NCI-H2029 (cell line): ENCODE measurements around the gene SPSB1.
"Not testable (repeated sequence)": the region's sequence is repeated elsewhere in the genome, so short reads cannot be mapped to it uniquely, and the experiment has no call there.

Experiments used
- DNase-seq: peaks from one replicate; lab custom pipeline; 2025; lab: John Stamatoyannopoulos, UW

Gene SPSB1

GRCh38 chr1:9279172-9279840, 13.4 kb upstream of the SPSB1 start:
- DNase-seq, result no peak

GRCh38 chr1:9280015-9280860, 12.5 kb upstream of the SPSB1 start:
- no peak for DNase-seq

DNA sequence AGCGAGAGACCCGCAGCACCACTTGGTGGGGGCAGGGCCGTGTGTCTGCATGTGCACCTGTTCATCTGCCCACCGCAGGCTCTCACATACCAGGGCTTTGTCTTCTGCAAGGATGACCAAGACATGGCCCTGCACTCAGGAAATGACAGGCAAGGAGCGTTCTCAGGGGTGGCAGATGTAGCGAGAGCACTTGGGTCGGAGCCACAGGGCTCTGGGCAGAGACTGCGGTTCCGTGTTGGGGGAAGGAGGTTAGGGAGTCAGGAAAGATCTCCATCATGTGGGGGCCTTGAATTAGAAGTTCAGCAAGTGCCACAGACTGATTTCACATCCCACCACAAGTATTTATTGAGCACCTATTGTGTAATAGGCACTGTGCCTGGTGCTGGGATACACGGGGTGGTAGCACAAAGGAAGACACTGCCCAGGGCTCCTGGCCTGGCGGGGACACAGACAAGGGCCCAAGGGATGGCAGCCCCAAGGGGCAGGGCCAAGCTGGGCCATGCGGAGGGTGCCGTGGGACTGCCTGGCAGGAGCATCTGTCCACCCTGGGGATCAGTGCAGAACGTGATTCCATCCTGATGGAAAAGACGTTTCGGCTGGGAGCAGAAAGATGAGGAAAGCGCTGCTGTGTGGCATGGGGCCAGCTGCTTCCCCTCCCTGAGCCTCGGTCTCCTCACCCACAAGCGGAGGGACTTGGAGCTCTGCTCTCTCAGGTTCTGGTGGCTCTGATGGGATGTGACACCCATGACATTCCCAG, 11.4 kb upstream of the SPSB1 start:
- DNase-seq, result no peak

DNA sequence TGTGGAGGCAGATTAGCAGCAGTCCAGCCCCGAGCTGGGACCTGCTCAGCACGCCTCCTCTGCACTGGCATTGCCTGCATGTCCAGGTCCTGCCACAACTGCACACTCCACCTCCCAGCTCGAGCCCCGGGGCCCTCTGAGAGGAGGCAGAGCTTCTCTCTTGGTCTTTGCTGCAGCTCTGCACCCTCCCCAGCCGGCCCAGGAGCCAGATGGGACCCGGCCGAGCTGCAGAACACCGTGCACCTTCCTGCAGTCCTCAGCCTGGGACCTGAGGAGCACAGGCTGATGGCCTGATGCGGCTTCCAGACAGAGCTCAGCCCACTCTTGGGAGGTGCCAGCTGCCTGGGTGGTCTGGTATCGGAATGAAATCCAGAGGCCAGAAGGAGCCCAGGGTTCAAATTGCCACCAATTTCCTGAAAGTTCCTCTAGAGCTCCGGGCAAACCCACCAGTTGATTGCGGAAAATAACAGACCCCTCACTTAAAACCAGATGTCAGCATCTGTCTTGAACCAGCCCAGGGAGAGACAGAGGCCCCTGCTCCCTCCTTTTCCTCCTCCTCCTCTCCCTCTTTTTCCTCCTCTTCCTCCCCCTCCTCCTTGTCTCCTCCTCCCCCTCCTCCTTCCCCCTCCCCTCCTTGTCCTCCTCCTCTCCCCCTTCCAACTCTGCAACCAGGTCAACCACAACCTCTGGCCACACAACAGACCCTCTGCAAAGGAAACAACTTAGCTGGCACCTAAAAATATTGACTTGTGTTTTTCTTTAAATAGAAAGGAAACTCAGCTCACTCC, 10.6 kb upstream of the SPSB1 start:
- no peak for DNase-seq

GRCh38 chr1:9282696-9282955, 10.1 kb upstream of the SPSB1 start:
- no peak for DNase-seq

DNA sequence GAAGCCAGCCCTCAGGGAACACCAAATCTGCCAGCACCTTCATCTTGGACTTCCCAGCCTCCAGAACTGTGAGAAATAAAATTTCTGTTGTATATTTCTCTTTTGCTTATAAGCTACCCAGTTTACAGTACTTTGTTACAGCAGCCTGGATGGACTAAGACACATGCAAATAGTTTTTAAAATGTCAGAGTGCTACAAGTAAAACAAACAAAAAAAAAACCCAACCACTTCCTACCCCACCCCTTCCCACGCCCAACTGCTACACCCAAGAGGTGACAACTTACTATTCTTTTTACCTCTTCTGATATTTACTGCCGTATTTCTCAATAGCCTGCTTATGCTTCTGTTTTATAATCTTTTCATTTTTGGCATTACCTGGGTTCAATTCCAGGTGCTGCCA, 8.6 kb upstream of the SPSB1 start:
- DNase-seq, result no peak

GRCh38 chr1:9286556-9286955, 6.1 kb upstream of the SPSB1 start:
- DNase-seq, result no peak

DNA sequence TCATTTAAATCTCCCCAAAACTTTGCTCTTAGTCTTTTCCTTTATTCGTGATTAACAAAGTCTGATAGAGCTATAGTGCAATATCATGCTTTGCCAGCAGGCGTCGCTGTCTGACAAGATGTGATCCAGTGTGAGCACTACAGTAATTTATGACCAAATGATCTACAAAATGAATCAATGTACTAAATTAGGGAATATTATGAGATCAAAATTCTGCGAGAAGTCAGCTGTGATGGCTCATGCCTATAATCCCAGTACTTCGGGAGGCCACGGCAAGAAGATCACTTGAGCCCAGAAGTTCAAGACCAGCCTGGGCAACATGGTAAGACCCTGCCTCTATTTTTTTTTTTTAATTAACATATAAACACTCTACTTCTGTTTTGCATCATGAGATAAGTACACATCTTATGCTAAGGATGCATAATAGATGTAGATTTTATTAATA, 3.6 kb upstream of the SPSB1 start:
- no peak for DNase-seq

DNA sequence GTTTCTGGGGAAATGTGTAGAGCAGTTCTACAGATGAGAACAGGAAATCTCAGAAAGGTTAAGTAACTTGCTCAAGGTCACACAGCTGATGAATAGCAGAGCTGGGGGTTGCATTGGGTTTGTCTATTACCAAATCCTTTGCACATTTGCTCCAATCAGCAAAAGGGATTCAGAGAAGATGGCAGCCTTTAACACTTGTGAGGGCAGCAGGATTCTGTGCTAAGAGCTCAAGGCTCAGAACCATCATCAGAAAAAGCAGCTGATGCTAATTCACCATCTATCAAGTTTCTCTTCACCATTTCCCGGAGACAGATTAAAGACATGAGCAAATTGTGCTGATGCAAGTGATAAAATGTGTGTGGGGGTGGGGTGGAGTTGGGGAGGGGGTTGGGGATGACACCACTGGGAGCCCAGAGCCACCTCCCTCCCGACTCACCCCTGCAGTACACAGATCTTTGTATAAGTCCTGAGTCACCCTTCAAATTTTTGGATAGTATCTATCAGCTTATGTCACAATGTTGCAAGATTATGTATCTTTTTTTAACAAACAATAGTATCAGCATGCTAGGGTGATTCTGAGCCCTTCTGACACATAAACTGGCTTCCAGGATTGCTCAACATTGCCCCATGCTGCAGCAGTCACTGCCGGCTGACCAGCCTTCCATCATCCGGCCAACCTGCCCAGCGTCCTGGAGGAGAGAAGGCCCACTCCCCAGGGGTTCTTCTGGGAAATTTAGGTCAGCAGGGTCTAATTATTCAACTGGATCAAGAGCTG, 2.8 kb upstream of the SPSB1 start:
- DNase-seq, result no peak

- DNase-seq, result no peak
These were observed 757 bp upstream of the SPSB1 start for GRCh38 chr1:9291914-9292360.

DNA sequence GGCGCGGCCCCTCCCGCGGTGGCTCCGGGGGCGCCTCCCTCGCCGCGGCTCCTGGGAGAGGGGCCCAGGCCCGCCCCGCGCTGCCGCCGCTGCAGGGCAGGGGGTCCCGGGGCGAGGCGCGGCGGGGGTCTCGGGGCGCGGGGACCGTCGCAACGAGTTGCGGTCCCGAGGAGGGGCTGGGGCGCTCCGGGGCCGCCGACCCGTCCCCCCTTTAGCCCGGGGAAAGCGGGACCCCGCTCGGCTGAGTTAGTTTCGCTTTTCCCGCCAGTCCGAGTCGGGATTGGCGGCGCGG, 493 bp downstream of the SPSB1 start:
- DNase-seq, result no peak

- DNase-seq, result no peak
These were observed 1.1 kb downstream of the SPSB1 start for GRCh38 chr1:9293533-9294404.

DNA sequence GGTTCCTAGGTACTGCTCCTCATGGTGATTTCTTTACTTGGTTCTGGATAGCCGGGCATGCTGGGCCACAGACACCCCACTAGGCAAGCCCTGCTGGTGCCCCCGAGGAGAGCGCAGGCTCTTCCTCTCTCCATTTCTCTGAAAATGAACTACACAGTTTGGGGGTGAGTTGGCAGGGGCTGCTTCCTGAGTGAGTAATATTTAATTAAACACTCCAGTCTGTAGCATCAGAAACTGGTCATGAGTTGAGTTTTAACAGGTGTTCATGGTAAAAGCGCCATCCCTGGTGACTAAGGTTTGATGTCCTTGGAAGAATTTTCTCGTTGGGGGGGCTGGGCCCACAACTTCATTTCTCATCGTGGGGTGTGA, 1.7 kb downstream of the SPSB1 start:
- DNase-seq, result no peak

- DNase-seq, result peak; percentile 15
These were observed 2.4 kb downstream of the SPSB1 start for GRCh38 chr1:9294910-9295636.

- DNase-seq, result no peak
These were observed 3.2 kb downstream of the SPSB1 start for GRCh38 chr1:9295884-9296283.

- DNase-seq, result no peak
These were observed 4.2 kb downstream of the SPSB1 start for GRCh38 chr1:9296850-9297249.

- no peak for DNase-seq
These were observed 5.1 kb downstream of the SPSB1 start for GRCh38 chr1:9297831-9298230.

DNA sequence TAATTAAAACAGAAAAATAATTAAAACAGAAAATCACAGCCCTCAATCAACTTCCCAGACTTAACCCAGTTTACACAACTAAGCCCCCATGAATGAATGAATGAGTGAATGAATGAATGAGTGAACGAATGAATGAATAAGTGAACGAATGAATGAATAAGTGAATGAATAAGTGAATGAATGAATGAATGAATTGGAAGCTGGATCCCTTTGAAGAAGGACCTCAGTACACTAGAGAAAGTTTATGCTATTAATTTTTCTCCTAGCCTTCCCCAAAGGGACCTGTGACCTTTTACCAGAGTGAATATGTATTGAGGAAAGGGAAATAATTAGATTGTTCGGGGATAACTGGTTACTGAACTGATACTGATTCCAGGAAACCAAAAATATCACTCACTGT, 5.6 kb downstream of the SPSB1 start:
- no peak for DNase-seq

DNA sequence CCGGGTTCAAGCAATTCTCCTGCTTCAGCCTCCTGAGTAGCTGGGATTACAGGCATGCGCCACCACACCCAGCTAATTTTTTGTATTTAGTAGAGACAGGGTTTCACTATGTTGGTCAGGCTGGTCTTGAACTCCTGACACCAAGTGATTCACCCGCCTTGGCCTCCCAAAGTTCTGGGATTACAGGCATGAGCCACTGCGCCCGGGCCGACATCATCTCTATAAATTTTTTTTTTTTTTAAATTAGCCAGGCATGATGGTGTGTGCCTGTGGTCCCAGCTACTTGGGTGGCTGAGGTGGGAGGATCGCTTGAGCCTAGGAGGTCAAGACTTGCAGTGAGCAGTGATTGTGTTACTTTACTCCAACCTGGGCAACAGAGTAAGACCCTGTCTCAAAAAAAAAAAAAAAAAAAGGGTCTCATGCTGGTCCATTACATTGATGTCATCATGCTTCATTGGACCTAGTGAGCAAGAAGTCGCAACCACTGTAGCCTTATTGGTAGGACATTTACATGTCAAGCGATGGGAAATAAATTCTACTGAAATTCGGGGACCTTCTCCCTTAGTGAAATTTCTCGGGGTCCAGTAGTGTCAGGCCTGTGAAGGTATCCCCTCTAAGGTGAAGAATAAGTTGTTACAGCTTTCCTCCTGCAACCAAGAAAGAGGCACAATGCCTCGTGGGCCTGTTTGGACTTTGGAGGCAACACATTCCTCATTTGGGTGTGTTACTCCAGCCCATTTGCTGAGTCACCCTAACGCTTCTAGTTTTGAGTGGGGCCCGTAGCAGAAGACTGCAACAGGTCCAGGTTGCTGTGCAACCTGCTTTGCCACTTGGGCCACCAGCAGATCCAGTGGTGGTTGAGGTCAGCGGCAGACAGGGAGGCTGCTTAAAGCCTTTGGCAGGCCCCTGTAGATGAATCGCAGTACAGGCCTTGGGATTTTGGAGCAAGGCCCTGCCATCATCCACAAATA, 7.2 kb downstream of the SPSB1 start:
- DNase-seq, result not testable (repeated sequence)
